ENCODE results near the gene CPN2.

DNA sequence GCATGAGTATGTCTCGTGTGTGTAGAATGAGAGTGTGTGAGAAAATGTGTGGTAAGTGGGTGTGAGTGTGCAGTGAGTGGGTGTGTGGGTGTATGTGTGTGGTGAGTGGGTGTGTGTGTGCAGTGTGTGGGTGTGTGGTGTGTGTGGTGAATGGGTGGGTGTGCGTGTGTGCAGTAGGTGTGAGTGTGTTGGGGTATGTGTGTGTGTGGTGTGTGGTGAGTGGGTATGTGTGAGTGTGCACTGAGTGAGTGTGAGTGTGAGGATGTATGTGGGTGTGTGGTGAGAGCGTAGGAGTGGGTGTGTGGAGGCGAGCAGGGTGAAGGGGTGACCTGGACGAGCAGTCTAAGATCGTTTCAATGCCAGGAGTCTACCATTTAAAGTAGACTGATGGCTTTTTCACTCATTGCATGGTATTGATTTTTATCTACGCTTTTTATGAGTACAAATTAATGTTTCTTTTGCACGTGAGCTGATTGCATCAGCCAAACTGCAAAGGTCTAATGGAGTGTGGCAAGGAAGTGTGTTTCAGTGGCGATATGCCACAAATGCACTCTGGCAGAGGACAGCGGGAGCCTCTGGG, 1.6 kb upstream of the CPN2 start:
- TF ChIP-seq KLF15 (CRISPR knock-in tag; IDR thresholded peaks at IDR 0.05; ENCODE audit: borderline replicate concordance) (no peak), JARID2 (CRISPR knock-in tag; IDR thresholded peaks at IDR 0.05; ENCODE audit: insufficient replicate concordance) (no peak), ATF1 (CRISPR knock-in tag; IDR thresholded peaks at IDR 0.05) (no peak)
- TF ChIP-seq, protein P1, sequence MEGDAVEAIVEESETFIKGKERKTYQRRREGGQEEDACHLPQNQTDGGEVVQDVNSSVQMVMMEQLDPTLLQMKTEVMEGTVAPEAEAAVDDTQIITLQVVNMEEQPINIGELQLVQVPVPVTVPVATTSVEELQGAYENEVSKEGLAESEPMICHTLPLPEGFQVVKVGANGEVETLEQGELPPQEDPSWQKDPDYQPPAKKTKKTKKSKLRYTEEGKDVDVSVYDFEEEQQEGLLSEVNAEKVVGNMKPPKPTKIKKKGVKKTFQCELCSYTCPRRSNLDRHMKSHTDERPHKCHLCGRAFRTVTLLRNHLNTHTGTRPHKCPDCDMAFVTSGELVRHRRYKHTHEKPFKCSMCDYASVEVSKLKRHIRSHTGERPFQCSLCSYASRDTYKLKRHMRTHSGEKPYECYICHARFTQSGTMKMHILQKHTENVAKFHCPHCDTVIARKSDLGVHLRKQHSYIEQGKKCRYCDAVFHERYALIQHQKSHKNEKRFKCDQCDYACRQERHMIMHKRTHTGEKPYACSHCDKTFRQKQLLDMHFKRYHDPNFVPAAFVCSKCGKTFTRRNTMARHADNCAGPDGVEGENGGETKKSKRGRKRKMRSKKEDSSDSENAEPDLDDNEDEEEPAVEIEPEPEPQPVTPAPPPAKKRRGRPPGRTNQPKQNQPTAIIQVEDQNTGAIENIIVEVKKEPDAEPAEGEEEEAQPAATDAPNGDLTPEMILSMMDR (CRISPR knock-in tag; IDR thresholded peaks at IDR 0.05): no peak
